ENCODE measurements around the gene LLGL1. TPM values are rescaled to one million over a fixed set of nuclear protein-coding genes. Genes with fewer than 3 reads are reported as not detected.

LLGL1 gene
- total RNA-seq, 4 donors from 2014 or later: 9.7 to 21.0 (median 15.7) TPM

DNA sequence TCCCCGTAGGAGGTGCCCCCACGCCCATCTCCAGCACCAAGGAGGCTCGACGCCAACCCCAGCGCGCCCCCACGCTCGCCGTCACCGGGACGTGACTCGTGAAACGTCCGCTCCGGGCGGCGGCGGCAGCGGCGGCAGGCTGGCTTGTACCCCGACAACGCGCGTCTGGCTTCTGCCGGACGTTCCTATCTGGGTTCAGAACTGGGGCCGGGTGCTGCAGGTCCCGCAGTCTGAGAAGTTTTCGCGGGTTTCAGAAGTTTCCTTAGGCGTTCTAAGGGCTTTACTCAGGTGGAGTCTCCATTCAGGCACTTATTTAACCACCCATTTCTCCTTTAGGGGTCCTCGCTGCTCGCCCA, 42.5 kb upstream of the LLGL1 start:
- intact Hi-C loops (cut with DNase I; ENCODE audit: low total_unique reads): loop anchor here (1.0 to 10.0 kb wide), 5 partner anchors 42 to 902 kb away; partner anchors contain the start of genes COPS3, DRC3, LLGL1 and TOM1L2
- peaks cover 40% of the 10 kb centered on the region in 2 donors for H3K4me1 ChIP-seq

DNA sequence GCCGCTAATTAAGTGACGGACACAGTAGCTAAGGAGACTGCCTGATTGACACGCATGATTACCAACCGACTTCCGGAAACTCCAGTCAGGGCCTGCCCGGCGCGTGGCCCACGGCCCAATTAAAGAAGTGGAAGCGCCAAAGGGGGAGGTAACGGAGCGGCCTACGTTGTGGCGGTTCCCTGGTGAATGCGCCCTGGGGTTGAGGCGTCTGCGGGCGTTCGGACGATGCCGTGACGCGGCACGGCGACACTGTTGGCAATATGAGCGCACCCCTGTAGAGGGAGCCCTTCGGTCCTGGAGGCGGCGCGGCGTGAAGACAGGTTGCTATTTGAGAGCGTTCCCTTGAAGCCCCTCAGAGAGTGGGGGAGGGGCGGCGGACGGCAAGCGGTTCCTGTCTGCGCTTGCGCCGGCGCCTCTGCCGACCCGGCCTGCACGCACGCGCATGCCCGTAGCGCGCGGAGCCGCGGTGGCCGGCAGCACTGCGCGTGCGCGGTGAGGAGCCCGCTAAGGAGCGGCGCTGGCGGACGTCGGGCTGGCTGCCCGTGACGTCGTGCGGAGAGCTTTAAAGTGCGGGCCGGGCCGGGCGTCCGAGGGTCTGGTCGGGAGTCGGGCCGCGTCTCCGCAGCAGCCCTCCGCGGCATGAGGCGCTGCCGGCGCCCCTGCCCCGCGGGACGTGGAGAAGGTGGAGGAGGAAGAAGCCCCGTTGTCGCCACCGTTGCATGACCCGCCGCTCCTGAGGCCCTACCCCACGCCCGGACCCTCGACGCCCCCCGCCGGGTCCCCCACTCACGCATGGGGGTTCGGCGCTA, 41.9 kb upstream of the LLGL1 start, which contains the start of gene ALKBH5:
Gene ALKBH5, plus strand, starts transcription at position 495 of the 809 bp plus-strand sequence. CDS start 416 bp downstream, outside the sequence.
- in situ Hi-C loops (cut with MboI; ENCODE audit: low sequenced_read_pairs in 4 of 4): no loop called here
- intact Hi-C loops (cut with DNase I; ENCODE audit: low total_unique reads): loop anchor here (1.0 to 10.0 kb wide), 6 partner anchors 41 to 903 kb away; partner anchors contain the start of genes COPS3, DRC3, LLGL1 and TOM1L2
- Histone ChIP-seq H3K27ac (peak within 1 kb of the TSS; percentile 89 to 97 (median 95)), H3K36me3 (no peaks in the 10 kb centered on the region), H3K4me1 (peaks cover 45 to 46% of the 10 kb centered on the region in 2 donors), H3K27me3 (no peaks in the 10 kb centered on the region), H3K9me3 (no peaks in the 10 kb centered on the region), H3K4me3 (peak within 1 kb of the TSS; percentile 74 to 100 (median 88))
- ATAC-seq: peak; percentile 89
- TF ChIP-seq, protein P1, sequence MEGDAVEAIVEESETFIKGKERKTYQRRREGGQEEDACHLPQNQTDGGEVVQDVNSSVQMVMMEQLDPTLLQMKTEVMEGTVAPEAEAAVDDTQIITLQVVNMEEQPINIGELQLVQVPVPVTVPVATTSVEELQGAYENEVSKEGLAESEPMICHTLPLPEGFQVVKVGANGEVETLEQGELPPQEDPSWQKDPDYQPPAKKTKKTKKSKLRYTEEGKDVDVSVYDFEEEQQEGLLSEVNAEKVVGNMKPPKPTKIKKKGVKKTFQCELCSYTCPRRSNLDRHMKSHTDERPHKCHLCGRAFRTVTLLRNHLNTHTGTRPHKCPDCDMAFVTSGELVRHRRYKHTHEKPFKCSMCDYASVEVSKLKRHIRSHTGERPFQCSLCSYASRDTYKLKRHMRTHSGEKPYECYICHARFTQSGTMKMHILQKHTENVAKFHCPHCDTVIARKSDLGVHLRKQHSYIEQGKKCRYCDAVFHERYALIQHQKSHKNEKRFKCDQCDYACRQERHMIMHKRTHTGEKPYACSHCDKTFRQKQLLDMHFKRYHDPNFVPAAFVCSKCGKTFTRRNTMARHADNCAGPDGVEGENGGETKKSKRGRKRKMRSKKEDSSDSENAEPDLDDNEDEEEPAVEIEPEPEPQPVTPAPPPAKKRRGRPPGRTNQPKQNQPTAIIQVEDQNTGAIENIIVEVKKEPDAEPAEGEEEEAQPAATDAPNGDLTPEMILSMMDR (IDR thresholded peaks at IDR 0.05 in 4 of 5, conservative IDR thresholded peaks at IDR 0.05 in 1 of 5): peak; percentile 8 to 57 (median 18)
- TF ChIP-seq POLR2A (IDR thresholded peaks at IDR 0.05): peak; percentile 96 to 99
- peak; percentile 98 to 99 for DNase-seq

More for the DNA sequence above, 42.5 kb upstream of the LLGL1 start:
- Histone ChIP-seq H3K27me3 (no peaks in the 10 kb centered on the region), H3K36me3 (no peaks in the 10 kb centered on the region), H3K9me3 (no peaks in the 10 kb centered on the region), H3K27ac (peak overlapping the region; percentile 89 to 97 (median 95)), H3K4me3 (peak overlapping the region; percentile 74 to 100 (median 86))
- DNase-seq (peak; percentile 59 to 81), ATAC-seq (peak; percentile 66)
- in situ Hi-C loops (cut with MboI; ENCODE audit: low sequenced_read_pairs in 4 of 4): no loop called here
- TF ChIP-seq POLR2A (IDR thresholded peaks at IDR 0.05): peak; percentile 22 to 36
- TF ChIP-seq, protein P1 (IDR thresholded peaks at IDR 0.05 in 4 of 5, conservative IDR thresholded peaks at IDR 0.05 in 1 of 5): peak in 1 of 5 experiments; percentile 31

DNA sequence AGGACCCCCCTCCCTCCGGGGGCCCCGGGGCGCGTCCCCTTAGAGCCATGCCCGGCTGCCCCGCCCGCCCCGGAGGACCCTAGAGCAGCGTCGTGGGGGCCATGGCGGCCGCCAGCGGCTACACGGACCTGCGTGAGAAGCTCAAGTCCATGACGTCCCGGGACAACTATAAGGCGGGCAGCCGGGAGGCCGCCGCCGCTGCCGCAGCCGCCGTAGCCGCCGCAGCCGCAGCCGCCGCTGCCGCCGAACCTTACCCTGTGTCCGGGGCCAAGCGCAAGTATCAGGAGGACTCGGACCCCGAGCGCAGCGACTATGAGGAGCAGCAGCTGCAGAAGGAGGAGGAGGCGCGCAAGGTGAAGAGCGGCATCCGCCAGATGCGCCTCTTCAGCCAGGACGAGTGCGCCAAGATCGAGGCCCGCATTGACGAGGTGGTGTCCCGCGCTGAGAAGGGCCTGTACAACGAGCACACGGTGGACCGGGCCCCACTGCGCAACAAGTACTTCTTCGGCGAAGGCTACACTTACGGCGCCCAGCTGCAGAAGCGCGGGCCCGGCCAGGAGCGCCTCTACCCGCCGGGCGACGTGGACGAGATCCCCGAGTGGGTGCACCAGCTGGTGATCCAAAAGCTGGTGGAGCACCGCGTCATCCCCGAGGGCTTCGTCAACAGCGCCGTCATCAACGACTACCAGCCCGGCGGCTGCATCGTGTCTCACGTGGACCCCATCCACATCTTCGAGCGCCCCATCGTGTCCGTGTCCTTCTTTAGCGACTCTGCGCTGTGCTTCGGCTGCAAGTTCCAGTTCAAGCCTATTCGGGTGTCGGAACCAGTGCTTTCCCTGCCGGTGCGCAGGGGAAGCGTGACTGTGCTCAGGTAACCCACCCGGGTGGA, 41.0 kb upstream of the LLGL1 start:
- DNase-seq: peak; percentile 36 to 46
- H3K27me3 ChIP-seq: no peaks in the 10 kb centered on the region
- no peaks in the 10 kb centered on the region for H3K36me3 ChIP-seq
- TF ChIP-seq, protein P1 (IDR thresholded peaks at IDR 0.05 in 4 of 5, conservative IDR thresholded peaks at IDR 0.05 in 1 of 5): no peak
- peak; percentile 37 to 63 for TF ChIP-seq POLR2A (IDR thresholded peaks at IDR 0.05)
- in situ Hi-C loops (cut with MboI; ENCODE audit: low sequenced_read_pairs in 4 of 4): no loop called here
- H3K4me1 ChIP-seq: peaks cover 54% of the 10 kb centered on the region in 2 donors
- peak in 1 of 2 donors; percentile 4 for ATAC-seq
- H3K9me3 ChIP-seq: no peaks in the 10 kb centered on the region
- intact Hi-C loops (cut with DNase I; ENCODE audit: low total_unique reads): loop anchor here (2.0 to 10.0 kb wide), 3 partner anchors 44 to 340 kb away; partner anchors contain the start of genes DRC3 and TOM1L2
- peak overlapping the region; percentile 74 to 100 (median 88) for H3K4me3 ChIP-seq
- peak overlapping the region; percentile 89 to 97 (median 95) for H3K27ac ChIP-seq

DNA sequence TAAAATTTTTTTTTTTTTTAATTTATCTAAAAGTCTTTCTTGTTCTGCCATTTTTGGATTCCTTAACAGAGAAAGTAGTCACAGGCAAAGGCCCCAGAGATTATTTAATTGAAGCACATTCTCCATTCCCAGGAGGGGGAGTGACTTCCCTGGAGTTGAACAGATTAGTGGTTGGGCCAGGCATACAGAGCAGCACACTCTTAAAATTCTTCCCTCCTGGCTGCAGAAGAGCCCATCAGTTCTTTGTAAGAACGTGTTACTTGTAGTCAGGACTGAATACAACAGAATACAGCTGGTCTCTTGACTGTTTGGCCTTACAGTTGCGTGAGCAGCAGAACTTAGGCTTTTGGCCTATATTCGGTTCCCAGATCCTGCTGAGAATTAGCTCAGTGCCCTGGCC, 40.0 kb upstream of the LLGL1 start:
- no peaks in the 10 kb centered on the region for H3K27me3 ChIP-seq
- H3K4me1 ChIP-seq: peaks cover 64 to 65% of the 10 kb centered on the region in 2 donors
- TF ChIP-seq POLR2A (IDR thresholded peaks at IDR 0.05): no peak
- TF ChIP-seq, protein P1 (IDR thresholded peaks at IDR 0.05 in 4 of 5, conservative IDR thresholded peaks at IDR 0.05 in 1 of 5): no peak
- H3K4me3 ChIP-seq: peak overlapping the region; percentile 74 to 100 (median 88)
- intact Hi-C loops (cut with DNase I; ENCODE audit: low total_unique reads) (loop anchor here (2.0 to 10.0 kb wide), 2 partner anchors 45 to 341 kb away; no protein-coding TSS in a partner anchor), in situ Hi-C loops (cut with MboI; ENCODE audit: low sequenced_read_pairs in 4 of 4) (no loop called here)
- no peak for DNase-seq
- no peak for ATAC-seq
- H3K9me3 ChIP-seq: no peaks in the 10 kb centered on the region
- H3K27ac ChIP-seq: peak overlapping the region; percentile 89 to 97 (median 95)
- H3K36me3 ChIP-seq: no peaks in the 10 kb centered on the region
